ENCODE measurements around the gene TEX54.

DNA sequence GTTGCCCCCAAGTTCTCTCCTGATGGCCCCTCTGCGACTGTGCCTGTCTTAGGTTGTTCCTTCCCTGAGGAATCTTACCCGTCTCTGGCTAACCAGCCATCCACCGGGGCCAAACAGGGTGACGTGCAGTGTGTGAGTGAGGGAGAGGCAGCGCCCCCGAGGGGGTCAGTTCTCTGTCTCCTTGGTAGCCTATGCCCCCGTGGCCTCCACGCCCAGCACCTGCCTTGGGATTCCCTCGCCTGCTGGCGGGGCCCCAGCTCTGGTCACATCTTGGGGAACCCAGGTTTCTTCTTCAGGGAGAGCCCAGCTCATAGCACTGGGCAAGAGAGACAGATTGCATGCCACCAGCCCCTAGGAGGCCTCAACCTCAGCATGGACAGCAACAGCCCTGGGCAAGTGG lies 33.2 kb downstream of the TEX54 start:
- TF ChIP-seq, protein P1, sequence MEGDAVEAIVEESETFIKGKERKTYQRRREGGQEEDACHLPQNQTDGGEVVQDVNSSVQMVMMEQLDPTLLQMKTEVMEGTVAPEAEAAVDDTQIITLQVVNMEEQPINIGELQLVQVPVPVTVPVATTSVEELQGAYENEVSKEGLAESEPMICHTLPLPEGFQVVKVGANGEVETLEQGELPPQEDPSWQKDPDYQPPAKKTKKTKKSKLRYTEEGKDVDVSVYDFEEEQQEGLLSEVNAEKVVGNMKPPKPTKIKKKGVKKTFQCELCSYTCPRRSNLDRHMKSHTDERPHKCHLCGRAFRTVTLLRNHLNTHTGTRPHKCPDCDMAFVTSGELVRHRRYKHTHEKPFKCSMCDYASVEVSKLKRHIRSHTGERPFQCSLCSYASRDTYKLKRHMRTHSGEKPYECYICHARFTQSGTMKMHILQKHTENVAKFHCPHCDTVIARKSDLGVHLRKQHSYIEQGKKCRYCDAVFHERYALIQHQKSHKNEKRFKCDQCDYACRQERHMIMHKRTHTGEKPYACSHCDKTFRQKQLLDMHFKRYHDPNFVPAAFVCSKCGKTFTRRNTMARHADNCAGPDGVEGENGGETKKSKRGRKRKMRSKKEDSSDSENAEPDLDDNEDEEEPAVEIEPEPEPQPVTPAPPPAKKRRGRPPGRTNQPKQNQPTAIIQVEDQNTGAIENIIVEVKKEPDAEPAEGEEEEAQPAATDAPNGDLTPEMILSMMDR (IDR thresholded peaks at IDR 0.05) = no peak
- no peak for TF ChIP-seq POLR2A (IDR thresholded peaks at IDR 0.05)

Measured in Peyer's patch (tissue), 4 donors.